Sigmoid colon (tissue), 4 donors: ENCODE measurements around the gene SPOCK2.

Experiments used
- CTCF ChIP-seq, 4 experiments: fragments of 450-650 bp in 3 of 4; fragments of 200-600 bp in 1 of 4; IDR thresholded peaks; one replicate each; pipeline ENCODE4 v1.5.1; 2016 to 2019; ENCODE audit warnings: antibody characterized with exemption in 4 of 4, mild to moderate bottlenecking in 3 of 4, moderate library complexity in 2 of 4
- EP300 ChIP-seq, 4 donors: sonication (generic); formaldehyde crosslinking; IDR thresholded peaks; one replicate each; pipeline ENCODE4 v1.6.1; 2017; ENCODE audit warnings: antibody characterized with exemption in 4 of 4
- POLR2A ChIP-seq, 2 donors: fragments of 450-650 bp; IDR thresholded peaks; one replicate each; pipeline ENCODE4 v1.6.1; 2016; ENCODE audit warnings: antibody characterized with exemption in 2 of 2, mild to moderate bottlenecking in 2 of 2, moderate library complexity in 2 of 2
- POLR2AphosphoS5 ChIP-seq, 4 donors: sonication (generic); formaldehyde crosslinking; IDR thresholded peaks; one replicate each; pipeline ENCODE4 v1.6.1; 2017; ENCODE audit warnings: antibody characterized with exemption in 4 of 4

- TF ChIP-seq CTCF (IDR thresholded peaks at IDR 0.05) (no peak), POLR2A (IDR thresholded peaks at IDR 0.05) (no peak), POLR2AphosphoS5 (IDR thresholded peaks at IDR 0.05) (no peak), EP300 (IDR thresholded peaks at IDR 0.05) (no peak)
Observed at GRCh38 chr10:72049969-72050781, 38.2 kb downstream of the SPOCK2 start.
